VCaP (cell line): ENCODE results near the gene TBATA.

Experiments used
- H3K27ac ChIP-seq: fragments of 450-650 bp; 2 replicates; pipeline ENCODE4 v1.5.1; 2017
- CTCF ChIP-seq: fragments of 450-650 bp; conservative IDR thresholded peaks from 2 replicates; pipeline ENCODE4 v1.5.1; 2017; ENCODE audit warnings: mild to moderate bottlenecking, moderate library complexity

The TBATA gene

GRCh38 chr10:70762441-70763175 is 22.6 kb downstream of the TBATA start:
- no peak for TF ChIP-seq CTCF
- no peak overlapping the region for H3K27ac ChIP-seq

GRCh38 chr10:70761727-70762350 is 23.3 kb downstream of the TBATA start:
- H3K27ac ChIP-seq = no peak overlapping the region
- no peak for TF ChIP-seq CTCF

GRCh38 chr10:70761031-70761601 is 24.1 kb downstream of the TBATA start:
- no peak overlapping the region for H3K27ac ChIP-seq
- TF ChIP-seq CTCF = peak; percentile 35; the same call in 1 of the 2 replicates

- no peak for TF ChIP-seq CTCF
- H3K27ac ChIP-seq = no peak overlapping the region
These were observed 24.8 kb downstream of the TBATA start for GRCh38 chr10:70760271-70760787.

GRCh38 chr10:70759781-70760180 is 25.4 kb downstream of the TBATA start:
- no peak for TF ChIP-seq CTCF
- H3K27ac ChIP-seq = no peak overlapping the region

GRCh38 chr10:70758757-70759514 is 26.2 kb downstream of the TBATA start:
- H3K27ac ChIP-seq = no peak overlapping the region
- TF ChIP-seq CTCF = peak; percentile 81

- no peak for TF ChIP-seq CTCF
- no peak overlapping the region for H3K27ac ChIP-seq
These were observed 27.3 kb downstream of the TBATA start for GRCh38 chr10:70757856-70758255.
